Stimulated activated CD8-positive, alpha-beta memory T cell treated with anti-CD3 and anti-CD28 coated beads, Interleukin-15, amount 100 ng/mL, for 24 hours (primary cell): ENCODE measurements around the gene INS.

Source experiments
- DNase-seq: peaks from one replicate; pipeline ENCODE4 v3.0.0-alpha.2; 2020; ENCODE audit warnings: low read depth

Gene INS

GRCh38 chr11:2160736-2161259, at the start of gene INS:
TSS of gene INS (minus strand) at chr11:2161209. CDS start at chr11:2160971, 238 bp downstream.
- no peak for DNase-seq

- no peak for DNase-seq
Measured at GRCh38 chr11:2210366-2211112, 49.5 kb upstream of the INS start.

GRCh38 chr11:2209900-2210321, 48.9 kb upstream of the INS start:
- no peak for DNase-seq

GRCh38 chr11:2209370-2209801, 48.4 kb upstream of the INS start:
- DNase-seq: no peak

GRCh38 chr11:2208691-2209369, 47.8 kb upstream of the INS start:
- no peak for DNase-seq

- no peak for DNase-seq
Measured at GRCh38 chr11:2207773-2208621, 47.0 kb upstream of the INS start.

GRCh38 chr11:2207212-2207611, 46.2 kb upstream of the INS start:
- DNase-seq: no peak

- DNase-seq: no peak
Measured at GRCh38 chr11:2205981-2206690, 45.1 kb upstream of the INS start.

- DNase-seq: no peak
Measured at GRCh38 chr11:2205214-2205720, 44.3 kb upstream of the INS start.

- DNase-seq: no peak
Measured at GRCh38 chr11:2204361-2205213, 43.6 kb upstream of the INS start.

GRCh38 chr11:2203440-2204259, 42.6 kb upstream of the INS start:
- DNase-seq: no peak

GRCh38 chr11:2202900-2203439, 42.0 kb upstream of the INS start:
- DNase-seq: no peak

- DNase-seq: no peak
Measured at GRCh38 chr11:2202071-2202899, 41.3 kb upstream of the INS start.

GRCh38 chr11:2201542-2201941, 40.5 kb upstream of the INS start:
- no peak for DNase-seq

- DNase-seq: no peak
Measured at GRCh38 chr11:2200957-2201519, 40.0 kb upstream of the INS start.

GRCh38 chr11:2200536-2200935, 39.5 kb upstream of the INS start:
- no peak for DNase-seq

GRCh38 chr11:2199466-2200341, 38.7 kb upstream of the INS start:
- DNase-seq: no peak
